GM12892 (cell line): Measurements from ENCODE around the gene SP110.

ENCODE experiments used
- POLR2AphosphoS5 ChIP-seq: IDR thresholded peaks from 2 replicates; pipeline ENCODE4 v1.6.1; 2011; ENCODE audit warnings: low read depth, low read length, control low read depth
- TAF1 ChIP-seq: IDR thresholded peaks from 2 replicates; pipeline ENCODE4 v1.6.1; 2011; ENCODE audit warnings: low read depth, mild to moderate bottlenecking, control low read depth, low read length, borderline replicate concordance

DNA sequence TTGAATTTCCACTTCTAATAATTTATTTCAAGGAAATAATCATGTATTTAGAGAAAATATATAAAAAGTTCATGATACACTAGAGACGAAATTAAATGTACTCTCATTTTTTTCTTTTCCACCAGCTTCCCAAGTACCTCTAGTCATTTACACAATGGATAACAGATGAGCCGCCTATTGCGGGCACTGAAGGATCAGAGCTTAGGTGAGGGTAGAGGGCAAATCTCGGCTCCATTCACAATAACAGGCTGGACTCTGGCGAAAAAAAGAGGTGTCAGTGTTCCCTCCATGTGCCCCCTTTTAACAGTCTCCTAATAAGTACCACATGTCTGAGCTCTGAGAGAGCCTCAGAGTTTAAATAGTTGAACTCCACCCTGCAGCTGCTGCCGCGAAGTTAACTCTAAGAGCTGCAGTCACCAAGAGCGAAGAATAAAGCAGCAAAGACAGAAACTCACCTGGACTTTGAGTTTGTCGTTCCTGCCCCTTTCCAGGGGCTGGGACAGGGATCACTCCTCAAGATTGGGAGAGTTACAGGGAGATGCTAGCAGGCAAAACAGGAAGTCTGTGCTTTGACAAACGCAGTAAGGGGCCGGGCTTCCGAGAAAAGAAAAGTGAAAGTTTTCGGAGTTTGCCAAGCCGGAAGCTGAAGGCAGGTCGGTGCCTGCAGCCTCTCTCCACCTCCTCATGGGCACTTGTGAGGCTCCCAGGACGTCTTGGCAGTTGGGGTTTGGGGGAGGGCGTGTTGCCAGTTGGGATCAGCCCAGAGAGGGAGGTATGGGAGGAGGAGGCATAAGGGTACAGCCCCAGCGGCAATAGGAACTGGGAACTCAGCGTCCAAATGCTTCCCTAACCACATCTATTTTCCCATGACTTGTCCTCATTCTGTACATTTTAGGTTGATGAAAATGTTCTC is at the start of gene SP110:
- TF ChIP-seq POLR2AphosphoS5 (peak; percentile 86), TAF1 (no peak; the same call in 1 of the 2 replicates)
